Activated T-cell treated with anti-CD3 and anti-CD28 coated beads, Interleukin-2, amount 50 U/mL, for 72 hours (primary cell): Measurements from ENCODE around the gene TMEM9. TPM values are rescaled to one million over a fixed set of nuclear protein-coding genes. Genes with fewer than 3 reads are reported as not detected.
A peak's percentile ranks its signal among the peaks of the same experiment; 100 is the strongest.

Source experiments
- ATAC-seq, 2 donors: fragments of 150-1000 bp; cut with Tn5 transposase; replicated peaks in 1 of 2; 2 replicates each; pipeline ENCODE4 v1.10.0; 2021; ENCODE audit warnings: moderate library complexity in 2 of 2, mild to moderate bottlenecking in 1 of 2
- DNase-seq, 2 donors: peaks; one replicate each; pipeline ENCODE4 v3.0.0; 2021 to 2022; ENCODE audit warnings: mixed read lengths in 1 of 2
- H3K27ac Mint-ChIP-seq: one replicate; pipeline ENCODE4 v1.8.0; 2022; ENCODE audit warnings: mild to moderate bottlenecking, moderate library complexity, mixed read lengths
- H3K27me3 Mint-ChIP-seq: one replicate; pipeline ENCODE4 v1.8.0; 2022; ENCODE audit warnings: low read depth, mixed read lengths
- H3K36me3 Mint-ChIP-seq, 2 donors: one replicate each; pipeline ENCODE4 v1.8.0; 2022; ENCODE audit warnings: mixed read lengths in 2 of 2, mild to moderate bottlenecking in 1 of 2; ENCODE audit not compliant: insufficient read depth in 2 of 2
- H3K4me1 Mint-ChIP-seq: one replicate; pipeline ENCODE4 v1.8.0; 2022; ENCODE audit warnings: low read depth, mixed read lengths
- H3K4me3 Mint-ChIP-seq, 2 donors: one replicate each; pipeline ENCODE4 v1.8.0; 2022; ENCODE audit warnings: mild to moderate bottlenecking in 2 of 2, mixed read lengths in 2 of 2, moderate library complexity in 2 of 2
- H3K9me3 Mint-ChIP-seq, 2 donors: one replicate each; pipeline ENCODE4 v1.8.0; 2022; ENCODE audit warnings: mixed read lengths in 2 of 2
- total RNA-seq, 2 donors: library from RNA; stranded (reverse); gene quantifications; one replicate each; pipeline ENCODE4 v1.2.3, GENCODE V29; 2022

TMEM9 gene
- total RNA-seq, 2 donors from 2014 or later: 25.8 to 30.2 TPM

DNA sequence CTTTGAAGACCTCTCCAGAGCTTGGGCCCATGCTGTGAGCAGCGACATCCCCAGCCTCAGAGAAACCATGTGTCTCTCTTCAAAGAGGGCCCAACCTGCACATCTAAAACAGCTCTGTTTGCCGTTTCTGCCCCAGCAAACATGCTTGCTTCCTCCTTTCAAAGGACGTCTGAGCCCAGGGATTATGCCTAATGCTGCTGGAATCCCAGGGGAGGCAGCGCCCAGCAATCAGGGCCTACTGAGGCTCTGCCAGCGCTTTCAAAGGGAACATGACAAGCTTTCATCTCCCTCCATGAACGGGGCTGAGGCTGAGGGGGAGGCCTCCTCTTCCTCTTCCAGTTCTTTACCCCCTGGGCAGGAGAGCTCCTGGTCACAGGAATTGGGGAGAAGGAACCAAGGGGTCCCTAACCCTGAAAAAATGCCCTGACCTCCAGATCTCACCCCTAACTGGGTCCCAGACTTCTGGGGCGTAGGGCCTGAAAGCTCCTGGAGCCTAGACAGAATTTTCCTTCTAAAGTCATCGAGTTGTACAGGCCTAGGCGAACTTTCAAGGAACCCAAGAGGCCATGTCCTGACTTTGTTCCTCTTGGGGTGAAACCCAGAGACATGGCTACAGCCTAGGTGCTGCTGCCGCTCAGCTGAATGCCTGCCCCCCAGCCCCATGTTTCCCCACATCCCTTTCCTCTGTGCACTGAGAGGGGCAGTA, 13.9 kb downstream of the TMEM9 start:
- Mint-ChIP-seq H3K4me1 (no peaks in the 10 kb centered on the region), H3K9me3 (no peaks in the 10 kb centered on the region), H3K27me3 (no peaks in the 10 kb centered on the region), H3K36me3 (peaks cover 2 to 3% of the 10 kb centered on the region in 2 donors), H3K4me3 (no peak overlapping the region), H3K27ac (no peak overlapping the region)
- no peak for DNase-seq
- ATAC-seq: no peak

DNA sequence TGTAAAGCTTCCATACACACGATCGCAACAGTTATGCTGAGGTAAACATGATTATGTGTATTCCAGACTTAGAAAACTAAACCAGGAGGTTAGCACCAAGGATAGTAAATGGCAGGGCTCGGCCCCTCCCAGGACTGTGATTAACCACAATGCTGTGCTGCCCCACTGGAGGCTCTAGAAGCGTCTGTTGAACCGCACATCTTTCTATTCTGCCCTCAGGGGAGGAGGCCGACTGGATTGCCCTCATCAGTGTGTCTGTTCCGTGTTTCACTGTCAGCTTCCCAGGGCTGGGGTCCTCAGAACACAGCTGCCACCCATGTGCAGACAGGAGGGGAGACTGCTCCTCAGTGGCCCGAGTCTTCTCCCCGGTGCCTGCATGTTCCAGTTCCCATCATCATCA, 14.5 kb downstream of the TMEM9 start:
- no peaks in the 10 kb centered on the region for H3K9me3 Mint-ChIP-seq

GRCh38 chr1:201139306-201139705, 15.0 kb downstream of the TMEM9 start:
- no peaks in the 10 kb centered on the region for H3K4me1 Mint-ChIP-seq
- H3K4me3 Mint-ChIP-seq: no peak overlapping the region
- no peaks in the 10 kb centered on the region for H3K9me3 Mint-ChIP-seq
- DNase-seq (no peak), ATAC-seq (no peak)
- H3K27me3 Mint-ChIP-seq: no peaks in the 10 kb centered on the region
- no peak overlapping the region for H3K27ac Mint-ChIP-seq
- H3K36me3 Mint-ChIP-seq: peaks cover 2 to 3% of the 10 kb centered on the region in 2 donors

More for the DNA sequence above, 14.5 kb downstream of the TMEM9 start:
- no peak for DNase-seq
- no peak overlapping the region for H3K27ac Mint-ChIP-seq
- no peaks in the 10 kb centered on the region for H3K27me3 Mint-ChIP-seq
- H3K36me3 Mint-ChIP-seq: peaks cover 2 to 3% of the 10 kb centered on the region in 2 donors
- no peak for ATAC-seq
- no peak overlapping the region for H3K4me3 Mint-ChIP-seq
- no peaks in the 10 kb centered on the region for H3K4me1 Mint-ChIP-seq

GRCh38 chr1:201138311-201138840, 15.9 kb downstream of the TMEM9 start:
- Mint-ChIP-seq H3K4me1 (no peaks in the 10 kb centered on the region), H3K4me3 (no peak overlapping the region), H3K27ac (no peak overlapping the region), H3K27me3 (no peaks in the 10 kb centered on the region), H3K9me3 (no peaks in the 10 kb centered on the region), H3K36me3 (peaks cover 2 to 3% of the 10 kb centered on the region in 2 donors)
- no peak for ATAC-seq
- no peak for DNase-seq

- Mint-ChIP-seq H3K27ac (no peak overlapping the region), H3K27me3 (no peaks in the 10 kb centered on the region), H3K4me1 (no peaks in the 10 kb centered on the region), H3K4me3 (no peak overlapping the region), H3K9me3 (no peaks in the 10 kb centered on the region), H3K36me3 (no peaks in the 10 kb centered on the region)
- DNase-seq: no peak
- ATAC-seq: no peak
Measured at GRCh38 chr1:201137579-201138310, 16.5 kb downstream of the TMEM9 start.

- H3K9me3 Mint-ChIP-seq: no peaks in the 10 kb centered on the region
- no peaks in the 10 kb centered on the region for H3K4me1 Mint-ChIP-seq
Measured at GRCh38 chr1:201137024-201137392, 17.3 kb downstream of the TMEM9 start.

GRCh38 chr1:201136355-201137023, 17.8 kb downstream of the TMEM9 start:
- no peak overlapping the region for H3K27ac Mint-ChIP-seq
- H3K4me1 Mint-ChIP-seq: no peaks in the 10 kb centered on the region
- DNase-seq (no peak), ATAC-seq (no peak)
- no peaks in the 10 kb centered on the region for H3K9me3 Mint-ChIP-seq
- H3K4me3 Mint-ChIP-seq: no peak overlapping the region
- no peaks in the 10 kb centered on the region for H3K36me3 Mint-ChIP-seq
- H3K27me3 Mint-ChIP-seq: no peaks in the 10 kb centered on the region

More at GRCh38 chr1:201137024-201137392, 17.3 kb downstream of the TMEM9 start:
- Mint-ChIP-seq H3K27ac (no peak overlapping the region), H3K36me3 (no peaks in the 10 kb centered on the region), H3K27me3 (no peaks in the 10 kb centered on the region), H3K4me3 (no peak overlapping the region)
- ATAC-seq: no peak
- no peak for DNase-seq

GRCh38 chr1:201134405-201134804, 19.9 kb downstream of the TMEM9 start:
- Mint-ChIP-seq H3K4me1 (no peaks in the 10 kb centered on the region), H3K27ac (no peak overlapping the region), H3K4me3 (no peak overlapping the region), H3K36me3 (no peaks in the 10 kb centered on the region), H3K9me3 (no peaks in the 10 kb centered on the region), H3K27me3 (no peaks in the 10 kb centered on the region)
- no peak for ATAC-seq
- no peak for DNase-seq

DNA sequence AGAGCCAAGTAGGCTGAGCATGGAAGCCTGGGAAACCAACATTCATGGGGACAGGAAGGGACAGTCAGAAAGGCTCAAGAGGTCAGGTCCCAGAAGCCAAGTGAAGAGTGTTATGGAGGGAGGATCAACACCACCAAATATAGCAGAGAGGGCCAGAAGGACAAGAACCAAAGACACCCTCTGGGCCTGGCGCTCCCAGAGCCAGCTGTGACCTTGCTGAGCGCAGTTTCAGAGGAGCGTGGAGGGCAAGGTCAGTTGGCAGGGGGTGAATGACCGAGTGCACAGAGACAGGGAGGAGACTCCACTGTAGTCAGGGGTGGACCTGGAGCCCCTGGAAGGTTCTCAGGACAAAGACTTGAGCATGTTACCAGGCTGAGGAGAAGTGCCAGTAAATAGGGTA, 22.9 kb downstream of the TMEM9 start:
- H3K27ac Mint-ChIP-seq: no peak overlapping the region
- ATAC-seq (no peak), DNase-seq (no peak)
- H3K4me3 Mint-ChIP-seq: no peak overlapping the region
- no peaks in the 10 kb centered on the region for H3K27me3 Mint-ChIP-seq
- H3K4me1 Mint-ChIP-seq: no peaks in the 10 kb centered on the region
- H3K36me3 Mint-ChIP-seq: no peaks in the 10 kb centered on the region
- H3K9me3 Mint-ChIP-seq: no peaks in the 10 kb centered on the region

DNA sequence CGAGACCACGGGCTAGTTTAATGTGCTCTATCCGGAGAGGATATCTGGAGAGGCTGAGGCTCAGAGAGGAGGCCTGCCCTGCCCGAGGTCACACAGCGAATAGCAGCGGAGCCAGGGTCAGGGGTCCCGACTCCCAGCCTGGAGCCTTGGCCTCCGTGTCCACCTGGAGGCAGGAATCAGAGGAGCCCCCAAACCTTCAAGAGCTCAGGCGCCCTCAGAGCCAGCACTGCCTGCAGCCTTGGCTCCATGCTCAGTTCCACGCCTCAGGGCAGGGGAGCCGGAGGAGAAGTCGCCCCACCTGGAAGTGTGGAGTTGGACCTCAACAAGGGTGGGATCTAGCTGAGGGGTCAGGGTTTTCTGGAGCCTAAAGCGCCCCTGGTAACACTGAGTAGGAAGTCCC, 25.3 kb downstream of the TMEM9 start:
- no peak for DNase-seq
- H3K27me3 Mint-ChIP-seq: peaks cover 8% of the 10 kb centered on the region
- no peaks in the 10 kb centered on the region for H3K4me1 Mint-ChIP-seq
- no peak for ATAC-seq
- no peaks in the 10 kb centered on the region for H3K9me3 Mint-ChIP-seq
- H3K4me3 Mint-ChIP-seq: no peak overlapping the region
- H3K36me3 Mint-ChIP-seq: no peaks in the 10 kb centered on the region
- H3K27ac Mint-ChIP-seq: no peak overlapping the region

DNA sequence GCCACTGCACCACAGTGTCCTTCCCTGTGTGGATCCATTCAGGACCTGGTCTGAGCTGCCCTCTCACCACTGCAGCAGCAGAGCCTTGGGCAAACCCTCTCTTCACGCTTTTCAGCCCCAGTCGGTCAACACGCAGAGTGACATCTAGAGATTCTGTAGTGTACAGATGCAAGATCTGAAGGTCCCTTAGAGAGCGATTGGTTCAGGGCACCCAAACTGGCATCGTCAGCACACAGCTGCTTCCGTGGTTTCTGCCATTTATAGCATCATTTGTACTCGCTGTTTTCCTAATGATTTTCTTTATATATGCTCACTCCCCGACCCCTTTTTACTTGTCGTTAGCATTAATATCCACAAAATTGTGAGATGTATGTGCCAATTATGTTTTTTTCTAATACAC, 25.8 kb downstream of the TMEM9 start:
- ATAC-seq (no peak), DNase-seq (no peak)
- Mint-ChIP-seq H3K27me3 (peaks cover 8% of the 10 kb centered on the region), H3K4me3 (no peak overlapping the region), H3K36me3 (no peaks in the 10 kb centered on the region), H3K4me1 (no peaks in the 10 kb centered on the region), H3K9me3 (no peaks in the 10 kb centered on the region), H3K27ac (no peak overlapping the region)

- no peaks in the 10 kb centered on the region for H3K9me3 Mint-ChIP-seq
- DNase-seq: no peak
Measured at GRCh38 chr1:201127755-201128455, 26.4 kb downstream of the TMEM9 start.

More at GRCh38 chr1:201127755-201128455, 26.4 kb downstream of the TMEM9 start:
- no peaks in the 10 kb centered on the region for H3K4me1 Mint-ChIP-seq
- H3K36me3 Mint-ChIP-seq: no peaks in the 10 kb centered on the region
- ATAC-seq: peak in 1 of 2 donors; percentile 22
- peaks cover 8% of the 10 kb centered on the region for H3K27me3 Mint-ChIP-seq
- no peak overlapping the region for H3K4me3 Mint-ChIP-seq
- no peak overlapping the region for H3K27ac Mint-ChIP-seq
